ENCODE data around the gene GFPT2.

- TF ChIP-seq EZH2 (IDR thresholded peaks at IDR 0.05; ENCODE audit: insufficient read depth, poor library complexity, severe bottlenecking) (no peak), EZH2phosphoT487 (IDR thresholded peaks at IDR 0.05; ENCODE audit: insufficient read depth, low read depth) (no peak)
Measured at GRCh38 chr5:180289433-180289832, 63.7 kb downstream of the GFPT2 start.
